Astrocyte of the hippocampus (primary cell): ENCODE measurements around the gene CIDEA.
A peak's percentile ranks its signal among the peaks of the same experiment; 100 is the strongest.
"Not testable (repeated sequence)": the region's sequence is repeated elsewhere in the genome, so short reads cannot be mapped to it uniquely, and the experiment has no call there.

Experiments used
- DNase-seq: peaks from one replicate; pipeline ENCODE4 v3.0.0; 2011; ENCODE audit warnings: low read depth, low spot score

Gene CIDEA

GRCh38 chr18:12238826-12239225 lies 15.3 kb upstream of the CIDEA start:
- DNase-seq: peak; percentile 54

GRCh38 chr18:12239431-12239830 lies 14.7 kb upstream of the CIDEA start:
- peak; percentile 43 for DNase-seq

GRCh38 chr18:12242658-12243260 lies 11.4 kb upstream of the CIDEA start:
- no peak for DNase-seq

DNA sequence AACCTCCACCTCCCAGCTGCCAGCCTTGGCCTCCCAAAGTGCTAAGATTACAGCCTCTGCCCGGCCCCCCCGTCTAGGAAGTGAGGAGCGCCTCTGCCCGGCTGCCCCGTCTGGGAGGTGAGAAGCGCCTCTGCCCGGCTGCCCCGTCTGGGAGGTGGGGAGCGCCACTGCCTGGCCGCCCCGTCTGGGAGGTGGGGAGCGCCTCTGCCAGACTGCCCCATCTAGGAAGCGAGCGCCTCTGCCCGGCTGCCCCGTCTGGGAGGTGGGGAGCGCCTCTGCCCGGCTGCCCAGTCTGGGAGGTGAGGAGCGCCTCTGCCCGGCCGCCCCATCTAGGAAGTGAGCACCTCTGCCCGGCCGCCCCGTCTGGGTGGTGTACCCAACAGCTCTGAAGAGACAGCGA lies 10.9 kb upstream of the CIDEA start:
- DNase-seq: not testable (repeated sequence)

DNA sequence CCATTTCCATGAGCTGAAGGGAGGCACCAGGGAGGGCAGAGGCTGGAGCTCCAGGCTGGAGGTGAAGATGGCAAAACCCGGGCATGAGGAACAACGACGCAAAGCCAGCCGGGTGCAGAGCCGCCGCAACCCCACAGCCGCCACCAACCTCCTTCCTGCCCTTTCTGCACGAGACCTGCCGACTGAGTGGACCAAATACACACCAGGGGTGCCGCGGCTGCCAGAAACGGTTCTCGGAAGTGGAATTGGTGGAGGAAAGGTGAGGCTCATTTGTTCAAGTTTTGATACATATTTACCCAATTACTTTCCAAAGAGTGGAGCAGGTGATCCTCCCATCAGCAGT lies 8.4 kb upstream of the CIDEA start:
- no peak for DNase-seq

DNA sequence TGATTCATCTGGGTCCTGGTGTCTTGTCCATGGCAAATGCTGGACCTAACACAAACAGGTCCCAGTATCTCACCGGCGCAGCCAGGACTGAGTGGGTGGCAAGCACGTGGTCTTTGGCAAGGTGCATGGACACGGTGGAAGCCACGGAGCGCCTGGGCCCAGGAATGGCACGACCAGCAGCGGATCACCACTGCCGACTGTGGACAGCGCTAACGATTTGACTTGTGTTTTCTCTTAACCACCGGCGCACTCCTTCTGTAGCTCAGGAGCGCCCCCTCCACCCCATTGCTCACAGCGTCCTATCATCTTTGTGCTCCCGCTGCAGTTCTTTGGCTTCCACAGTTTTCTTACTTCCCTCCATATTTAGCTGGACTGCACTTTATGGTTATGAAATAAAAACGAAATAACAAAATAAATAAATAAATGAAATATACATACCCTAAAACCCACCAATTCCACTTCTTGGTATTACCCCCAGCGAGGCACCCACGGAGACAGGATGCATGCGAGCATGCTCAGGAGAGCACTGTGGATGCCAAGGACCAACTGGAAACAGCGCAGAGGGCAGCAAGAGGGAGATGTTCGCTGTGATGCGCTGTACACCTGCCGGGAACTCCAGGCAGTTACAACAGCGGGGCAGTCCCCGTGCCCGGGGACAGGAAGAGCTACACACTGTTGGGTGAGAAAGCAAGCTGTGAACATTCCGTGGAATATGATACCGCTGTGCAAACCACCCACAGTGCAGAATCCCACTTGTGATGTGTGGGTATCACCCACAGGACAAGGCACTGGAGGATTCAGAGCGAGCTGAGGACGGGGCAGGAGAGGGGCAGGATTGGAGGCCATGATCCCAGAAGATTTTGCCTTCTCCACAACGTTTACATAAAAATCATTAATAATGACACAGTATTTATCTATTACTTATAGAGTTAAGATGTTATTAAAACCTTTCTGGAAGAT lies 7.0 kb upstream of the CIDEA start:
- peak; percentile 31 for DNase-seq

- DNase-seq: no peak
Observed at GRCh38 chr18:12247946-12248345, 6.2 kb upstream of the CIDEA start.

DNA sequence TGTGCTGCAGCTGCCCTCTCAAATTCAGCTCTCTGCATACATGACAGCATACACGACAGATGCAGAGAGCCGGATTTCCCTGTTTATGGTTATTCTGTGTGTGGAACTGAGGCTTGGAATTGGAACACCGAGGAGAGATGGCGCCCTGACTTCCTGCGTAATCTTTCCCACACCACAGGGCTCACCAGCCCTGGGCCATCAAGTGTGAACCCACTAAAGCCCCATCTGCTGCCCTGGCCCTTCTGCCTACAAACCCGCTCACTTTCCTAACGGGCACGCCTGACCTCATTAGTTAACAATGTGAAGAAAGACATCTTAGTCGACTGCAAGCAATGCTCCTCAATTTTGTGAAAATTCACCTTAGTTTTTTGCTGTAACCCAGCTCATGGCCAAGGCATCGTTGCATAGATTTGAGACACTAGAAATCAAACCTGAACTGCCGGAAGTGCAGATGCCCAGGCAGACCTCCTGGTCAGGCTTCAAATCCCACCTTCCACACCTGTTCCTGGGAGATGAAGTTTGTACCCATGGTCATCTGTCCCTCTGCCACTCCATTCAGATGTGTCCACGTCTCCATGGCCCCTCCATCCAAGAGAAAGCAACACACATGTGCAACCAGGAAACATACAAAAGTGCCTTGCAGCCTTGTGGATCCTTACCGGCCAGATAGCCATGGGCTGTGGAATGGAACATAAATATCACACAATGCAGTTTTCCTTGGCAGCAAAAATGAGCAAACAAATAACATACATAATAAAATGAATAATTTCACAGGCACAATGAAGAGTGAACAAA lies 5.0 kb upstream of the CIDEA start:
- no peak for DNase-seq

DNA sequence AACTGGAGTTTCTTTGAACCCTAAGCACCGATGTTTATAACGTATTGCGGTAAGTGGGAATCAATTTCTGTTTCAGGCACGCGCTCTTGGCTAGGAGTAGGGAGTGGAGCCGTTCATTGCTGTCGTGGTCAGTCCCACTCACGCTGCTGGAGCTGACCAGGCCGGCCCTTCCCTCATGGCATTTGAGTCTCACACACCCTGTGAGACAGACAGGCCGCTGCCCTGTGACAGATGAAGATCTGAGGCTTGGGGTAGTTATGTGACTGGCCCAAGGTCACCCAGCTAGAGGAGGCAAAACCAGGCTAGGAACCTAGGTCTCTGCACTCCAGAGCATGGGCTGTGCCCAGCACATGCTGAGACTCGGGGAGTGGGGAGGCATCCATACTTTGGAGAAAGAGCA lies 2.9 kb upstream of the CIDEA start:
- no peak for DNase-seq

DNA sequence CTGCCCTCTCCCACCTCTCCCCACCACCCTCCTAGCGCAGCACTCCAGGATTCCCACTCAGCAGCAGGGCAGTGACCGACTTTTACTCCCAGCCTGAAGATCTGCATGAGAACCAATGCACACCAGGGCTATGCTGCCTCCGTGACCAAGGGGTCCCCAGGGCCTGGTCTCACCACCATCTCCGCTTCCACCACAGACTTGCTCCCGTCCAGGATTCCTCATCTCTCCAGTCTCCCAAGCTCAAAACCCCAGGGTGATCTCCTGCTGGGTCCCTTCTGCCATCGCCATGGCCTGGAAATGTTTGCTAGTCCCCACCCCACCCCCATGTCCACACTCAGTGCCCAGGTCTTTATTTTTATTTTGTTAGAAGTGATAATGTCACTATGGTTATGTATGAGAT lies 2.1 kb upstream of the CIDEA start:
- DNase-seq: no peak

GRCh38 chr18:12253027-12253426 lies 1.1 kb upstream of the CIDEA start:
- no peak for DNase-seq

- DNase-seq: peak; percentile 34
Observed at GRCh38 chr18:12253663-12254135, 462 bp upstream of the CIDEA start.

DNA sequence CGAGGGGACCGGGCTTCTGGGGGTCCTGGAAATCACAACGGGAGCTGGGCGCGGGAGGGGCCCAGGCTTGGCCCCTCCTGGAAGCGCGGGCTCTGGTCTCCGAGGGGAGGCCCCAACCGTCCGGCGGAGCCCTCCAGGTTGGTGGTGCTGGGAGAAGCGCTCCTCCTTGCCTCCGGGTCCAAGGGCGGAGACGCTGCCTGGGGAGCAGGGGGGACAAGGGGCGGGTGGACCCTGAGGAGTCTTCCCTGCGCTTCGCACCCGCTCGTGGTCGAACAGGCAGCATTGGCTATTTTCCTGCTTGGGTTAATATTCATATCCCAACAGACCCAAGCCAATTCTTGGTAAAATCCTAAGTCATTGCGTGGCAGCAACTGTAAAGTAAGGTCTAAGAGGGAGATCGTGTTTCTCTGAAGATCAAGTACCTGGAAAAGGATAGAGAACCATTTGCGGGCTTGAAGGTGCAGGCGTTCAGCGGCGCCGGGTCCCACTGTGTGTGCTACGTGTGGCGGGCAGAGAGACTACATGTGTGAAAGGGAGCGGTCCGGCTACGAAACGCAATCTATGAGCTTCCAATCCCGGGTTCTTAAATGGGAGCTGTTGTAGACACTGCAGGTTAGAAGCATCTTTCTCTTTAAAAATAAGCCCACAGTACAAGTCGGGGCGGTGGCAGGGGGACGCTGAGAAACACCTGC lies 805 bp downstream of the CIDEA start:
- DNase-seq: no peak

DNA sequence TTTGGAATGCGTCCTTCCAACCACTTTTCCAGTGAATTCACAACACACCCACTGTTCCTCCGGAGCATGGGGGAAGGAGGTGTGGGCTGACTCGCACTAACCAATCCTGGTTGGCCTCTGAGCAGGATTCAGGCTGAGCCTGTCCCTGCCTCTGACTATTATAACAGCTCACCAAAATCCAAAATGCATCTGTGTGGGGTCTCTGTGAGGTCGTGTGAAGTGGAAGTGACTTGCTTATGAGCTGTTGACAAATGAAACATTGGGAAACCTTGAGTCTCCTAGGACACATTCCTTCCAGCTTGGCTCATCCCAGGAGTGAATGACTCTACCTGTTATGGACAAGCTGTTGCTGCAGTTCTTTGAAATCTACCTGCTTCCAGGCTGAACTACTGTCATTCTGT lies 1.5 kb downstream of the CIDEA start:
- peak; percentile 42 for DNase-seq

DNA sequence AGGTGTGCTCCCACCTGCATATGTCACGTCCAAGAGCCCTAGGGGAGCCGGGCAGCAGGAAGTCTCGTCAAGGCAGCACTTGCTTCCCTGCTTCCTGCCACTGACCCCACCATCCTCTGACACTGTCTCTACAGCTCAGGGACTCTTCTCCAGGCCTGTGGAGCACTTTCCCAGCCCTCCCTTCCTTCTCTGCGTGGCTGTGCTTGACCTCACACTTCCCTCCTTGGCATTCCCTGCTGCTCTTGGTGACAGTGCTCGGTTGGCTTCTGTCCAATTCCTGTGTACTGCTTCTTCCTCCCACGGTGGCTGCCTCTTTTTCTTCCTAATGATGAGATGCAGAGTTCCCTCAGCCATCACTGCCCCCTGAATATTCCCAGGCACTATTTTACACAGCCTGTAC lies 2.8 kb downstream of the CIDEA start:
- DNase-seq: no peak

- DNase-seq: no peak
Observed at GRCh38 chr18:12257996-12258718, 4.0 kb downstream of the CIDEA start.

DNA sequence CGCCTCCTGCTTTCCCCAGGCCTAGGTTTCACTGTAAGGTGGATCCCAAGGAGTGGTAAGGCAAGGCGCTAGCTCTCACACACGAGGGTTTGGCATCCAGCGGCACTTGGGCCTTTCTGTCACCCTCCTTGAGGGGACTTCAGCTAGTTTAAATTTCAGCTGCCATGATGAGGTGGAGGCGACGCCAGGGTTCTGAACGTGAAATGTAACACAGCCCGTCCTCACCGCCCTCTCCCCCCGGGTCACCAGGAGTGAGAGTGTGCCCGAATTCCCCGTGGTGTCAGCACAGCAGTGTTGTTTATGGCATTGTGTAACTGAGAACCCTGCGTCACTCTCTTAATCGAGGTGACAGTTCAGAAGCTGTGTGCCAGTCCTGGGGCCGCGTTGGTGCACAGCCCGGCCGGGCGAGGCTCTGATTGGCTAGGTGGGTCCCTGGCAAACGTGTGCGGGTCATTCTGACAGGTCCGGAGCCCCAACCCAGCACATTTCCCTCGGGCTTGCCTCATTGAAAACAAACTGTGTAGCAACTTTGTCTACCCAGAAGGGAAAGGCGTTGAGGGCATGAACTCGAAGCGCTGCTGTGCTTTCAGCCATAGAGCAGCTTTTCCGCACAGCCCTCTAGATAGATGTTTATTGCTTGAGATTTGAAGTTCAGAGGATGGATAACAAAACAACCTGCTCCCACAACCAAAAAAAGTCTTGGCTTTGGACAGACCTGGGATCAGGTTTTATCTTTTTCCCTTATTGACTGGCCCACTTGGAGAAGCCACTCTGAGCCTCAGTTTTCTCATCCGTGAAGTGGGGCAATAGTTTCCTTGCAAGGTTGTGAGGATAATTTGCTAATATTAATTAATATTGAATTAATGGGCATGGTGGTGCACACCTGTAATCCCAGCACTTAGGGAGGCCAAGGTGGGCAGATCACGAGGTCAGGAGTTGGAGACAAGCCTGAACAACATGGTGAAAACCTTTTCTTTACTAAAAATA lies 4.9 kb downstream of the CIDEA start:
- no peak for DNase-seq

DNA sequence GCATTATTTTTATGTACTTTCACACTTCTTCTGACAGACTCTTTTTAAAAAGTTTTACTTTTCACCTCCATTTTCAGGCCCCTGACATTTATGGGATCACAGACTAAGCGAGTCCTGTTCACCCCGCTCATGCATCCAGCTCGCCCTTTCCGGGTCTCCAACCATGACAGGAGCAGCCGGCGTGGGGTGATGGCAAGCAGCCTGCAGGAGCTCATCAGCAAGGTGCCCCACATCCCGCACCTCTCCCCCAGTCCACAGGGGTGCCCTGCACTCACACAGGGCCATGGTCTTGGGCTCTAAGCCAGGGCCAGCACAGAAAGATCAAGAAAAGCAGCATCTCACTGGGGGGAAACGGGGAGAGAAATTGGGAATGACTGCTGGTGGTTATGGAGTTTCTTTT lies 8.6 kb downstream of the CIDEA start:
- DNase-seq: no peak

GRCh38 chr18:12264864-12265263 lies 10.7 kb downstream of the CIDEA start:
- DNase-seq: no peak
